BLaER1 (cell line): ENCODE measurements around the gene ITGA2B.
"Not testable (repeated sequence)": the region's sequence is repeated elsewhere in the genome, so short reads cannot be mapped to it uniquely, and the experiment has no call there.

Experiments used
- H3K27ac ChIP-seq: shearing (Covaris generic); formaldehyde crosslinking; 2 replicates; pipeline ENCODE4 v1.8.1; 2022
- H3K27me3 ChIP-seq: shearing (Covaris generic); formaldehyde crosslinking; 2 replicates; pipeline ENCODE4 v1.8.1; 2022
- H3K36me3 ChIP-seq: shearing (Covaris generic); formaldehyde crosslinking; 2 replicates; pipeline ENCODE4 v1.8.1; 2022
- H3K4me1 ChIP-seq: shearing (Covaris generic); formaldehyde crosslinking; 2 replicates; pipeline ENCODE4 v1.8.1; 2022
- H3K4me2 ChIP-seq: shearing (Covaris generic); formaldehyde crosslinking; 2 replicates; pipeline ENCODE4 v1.8.1; 2022
- H3K4me3 ChIP-seq: shearing (Covaris generic); formaldehyde crosslinking; 2 replicates; pipeline ENCODE4 v1.8.1; 2022
- H3K9ac ChIP-seq: shearing (Covaris generic); formaldehyde crosslinking; 2 replicates; pipeline ENCODE4 v1.8.1; 2022
- H3K9me3 ChIP-seq: shearing (Covaris generic); formaldehyde crosslinking; 2 replicates; pipeline ENCODE4 v1.8.1; 2022
- H4K20me1 ChIP-seq: shearing (Covaris generic); formaldehyde crosslinking; 2 replicates; pipeline ENCODE4 v1.8.1; 2022
- Cebpa-rat ChIP-seq: shearing (Covaris generic); IDR thresholded peaks from 2 replicates; pipeline ENCODE4 v1.8.1; 2022

The ITGA2B gene

GRCh38 chr17:44381810-44382305, 7.6 kb downstream of the ITGA2B start:
- TF ChIP-seq Cebpa-rat, result no peak
- H3K9ac ChIP-seq, result no peak overlapping the region
- no peaks in the 10 kb centered on the region for H4K20me1 ChIP-seq
- H3K27me3 ChIP-seq, result no peaks in the 10 kb centered on the region
- H3K4me2 ChIP-seq, result no peak overlapping the region
- H3K36me3 ChIP-seq, result no peaks in the 10 kb centered on the region
- no peaks in the 10 kb centered on the region for H3K9me3 ChIP-seq
- peaks cover 17% of the 10 kb centered on the region for H3K4me1 ChIP-seq
- no peak overlapping the region for H3K27ac ChIP-seq
- H3K4me3 ChIP-seq, result no peak overlapping the region

DNA sequence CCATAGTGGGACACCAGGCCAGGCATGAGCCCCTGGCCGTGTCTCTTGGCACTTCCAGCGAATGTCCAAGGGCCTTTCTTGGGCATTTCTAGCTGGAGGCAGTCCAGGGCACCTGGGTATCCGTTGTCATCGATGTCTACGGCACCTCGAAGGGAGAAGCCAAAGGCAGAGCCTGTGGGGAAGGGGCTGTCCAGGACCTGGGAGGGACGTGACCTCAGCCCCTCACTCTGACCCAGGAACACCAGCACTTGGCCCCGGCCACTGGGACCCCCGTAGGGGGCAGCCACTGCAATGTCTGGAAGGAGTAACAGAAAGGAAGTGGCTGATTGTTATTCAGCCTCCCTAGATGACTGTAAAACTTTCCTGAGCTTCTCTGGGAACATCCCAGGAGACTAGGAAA, 8.7 kb downstream of the ITGA2B start:
- no peaks in the 10 kb centered on the region for H3K36me3 ChIP-seq
- H3K4me1 ChIP-seq, result peaks cover 13% of the 10 kb centered on the region
- H3K9ac ChIP-seq, result no peak overlapping the region
- no peak for TF ChIP-seq Cebpa-rat
- H4K20me1 ChIP-seq, result no peaks in the 10 kb centered on the region
- no peak overlapping the region for H3K4me2 ChIP-seq
- H3K27ac ChIP-seq, result no peak overlapping the region
- no peak overlapping the region for H3K4me3 ChIP-seq
- H3K9me3 ChIP-seq, result no peaks in the 10 kb centered on the region
- H3K27me3 ChIP-seq, result no peaks in the 10 kb centered on the region

GRCh38 chr17:44379887-44380286, 9.6 kb downstream of the ITGA2B start:
- H3K36me3 ChIP-seq, result no peaks in the 10 kb centered on the region
- H3K4me2 ChIP-seq, result no peak overlapping the region
- H3K9ac ChIP-seq, result no peak overlapping the region
- TF ChIP-seq Cebpa-rat, result no peak
- no peaks in the 10 kb centered on the region for H3K27me3 ChIP-seq
- H3K27ac ChIP-seq, result no peak overlapping the region
- peaks cover 16% of the 10 kb centered on the region for H3K4me1 ChIP-seq
- H3K4me3 ChIP-seq, result no peak overlapping the region
- H3K9me3 ChIP-seq, result no peaks in the 10 kb centered on the region
- H4K20me1 ChIP-seq, result no peaks in the 10 kb centered on the region

- Histone ChIP-seq H3K4me3 (no peak overlapping the region), H3K36me3 (no peaks in the 10 kb centered on the region), H3K9ac (no peak overlapping the region), H3K9me3 (no peaks in the 10 kb centered on the region), H3K27ac (no peak overlapping the region), H4K20me1 (no peaks in the 10 kb centered on the region), H3K4me1 (peaks cover 20% of the 10 kb centered on the region), H3K27me3 (no peaks in the 10 kb centered on the region), H3K4me2 (no peak overlapping the region)
- TF ChIP-seq Cebpa-rat, result no peak
Observed at GRCh38 chr17:44378171-44378705, 11.2 kb downstream of the ITGA2B start.

DNA sequence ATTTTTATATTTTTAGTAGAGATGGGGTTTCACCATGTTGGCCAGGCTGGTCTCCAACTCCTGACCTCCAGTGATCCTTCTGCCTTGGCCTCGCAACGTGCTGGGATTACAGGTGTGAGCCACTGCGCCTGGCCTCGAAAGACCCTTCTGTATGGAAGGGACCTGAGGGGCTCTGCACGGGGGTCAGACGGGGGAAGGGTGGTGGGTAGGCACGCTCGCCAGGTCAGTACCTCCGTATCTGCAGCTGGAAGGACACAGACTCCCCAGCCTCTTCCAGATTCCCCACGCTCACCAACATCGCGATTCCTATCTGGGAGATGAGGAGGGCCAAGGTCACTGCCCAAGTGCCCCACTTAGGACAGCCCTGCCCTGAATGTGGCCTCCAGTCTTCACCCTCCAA, 12.7 kb downstream of the ITGA2B start:
- Histone ChIP-seq H3K36me3 (no peaks in the 10 kb centered on the region), H3K4me1 (peaks cover 20% of the 10 kb centered on the region), H3K9ac (no peak overlapping the region), H3K27ac (no peak overlapping the region), H4K20me1 (no peaks in the 10 kb centered on the region), H3K4me2 (no peak overlapping the region), H3K9me3 (no peaks in the 10 kb centered on the region), H3K27me3 (no peaks in the 10 kb centered on the region), H3K4me3 (no peak overlapping the region)
- TF ChIP-seq Cebpa-rat, result no peak

DNA sequence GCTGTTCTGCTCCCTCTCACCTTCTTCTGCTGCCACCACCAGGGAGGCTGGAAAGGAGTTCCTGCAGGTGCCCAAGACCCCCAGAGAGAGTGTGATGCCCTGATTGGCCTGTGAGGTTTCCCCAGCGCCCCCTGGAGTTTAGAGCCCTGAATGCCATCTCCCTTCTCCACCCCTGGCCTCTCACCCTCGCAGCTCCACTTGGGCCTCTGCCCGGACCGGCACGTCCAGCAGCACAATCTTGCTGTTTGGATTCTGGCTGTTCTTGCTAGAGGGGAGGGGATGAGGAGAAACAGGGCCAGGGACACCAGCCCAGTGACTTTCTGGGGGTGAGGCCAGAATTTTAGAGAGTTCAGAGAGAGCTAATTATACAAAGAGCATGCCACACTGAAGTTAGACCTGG, 13.3 kb downstream of the ITGA2B start:
- H3K9me3 ChIP-seq, result no peaks in the 10 kb centered on the region
- no peak overlapping the region for H3K4me2 ChIP-seq
- H3K9ac ChIP-seq, result no peak overlapping the region
- H3K27ac ChIP-seq, result no peak overlapping the region
- no peaks in the 10 kb centered on the region for H4K20me1 ChIP-seq
- no peak for TF ChIP-seq Cebpa-rat
- no peaks in the 10 kb centered on the region for H3K27me3 ChIP-seq
- H3K4me1 ChIP-seq, result peaks cover 20% of the 10 kb centered on the region
- H3K36me3 ChIP-seq, result no peaks in the 10 kb centered on the region
- H3K4me3 ChIP-seq, result no peak overlapping the region

DNA sequence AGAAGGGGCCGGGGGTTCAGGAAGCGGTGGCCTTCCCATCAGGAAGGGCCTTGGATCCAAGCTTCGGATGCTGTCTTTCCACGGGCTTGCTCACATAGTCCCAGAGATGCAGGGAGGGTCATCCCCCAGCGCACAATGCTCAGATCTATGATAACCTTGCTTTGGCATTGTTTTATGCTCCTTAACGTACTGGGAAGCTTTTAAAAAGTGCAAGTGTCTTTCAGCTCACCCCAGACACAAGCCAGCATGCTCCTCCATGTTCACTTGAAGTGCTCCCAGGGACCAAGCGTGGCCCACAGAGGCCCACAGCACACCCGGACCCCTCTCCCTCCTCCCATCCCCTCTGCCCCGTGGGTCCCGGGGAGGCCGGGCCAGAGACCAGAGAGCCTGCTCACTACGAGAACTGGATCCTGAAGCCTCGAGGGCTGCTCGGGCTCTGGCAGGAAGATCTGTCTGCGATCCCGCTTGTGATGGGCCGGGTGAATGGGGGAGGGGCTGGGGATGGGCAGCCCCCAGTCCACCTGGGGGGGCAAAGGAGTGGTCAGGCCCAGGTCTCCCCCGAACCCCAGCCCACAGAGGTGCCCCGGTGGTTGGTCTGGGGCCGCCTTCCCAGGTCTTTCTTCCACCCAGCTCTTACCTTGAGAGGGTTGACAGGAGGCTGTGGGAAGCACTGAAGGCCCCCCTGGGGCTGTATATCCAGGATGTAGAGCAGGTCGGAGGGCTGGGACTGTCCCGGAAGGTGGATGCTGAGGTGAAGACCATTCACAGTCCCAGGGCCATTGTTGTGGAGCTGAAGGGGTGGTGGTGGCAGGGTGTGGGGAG, 14.0 kb downstream of the ITGA2B start:
- Histone ChIP-seq H3K27ac (no peak overlapping the region), H4K20me1 (no peaks in the 10 kb centered on the region), H3K9me3 (no peaks in the 10 kb centered on the region), H3K27me3 (no peaks in the 10 kb centered on the region), H3K9ac (no peak overlapping the region), H3K4me1 (peaks cover 20% of the 10 kb centered on the region), H3K4me2 (no peak overlapping the region), H3K36me3 (no peaks in the 10 kb centered on the region), H3K4me3 (no peak overlapping the region)
- TF ChIP-seq Cebpa-rat, result no peak

DNA sequence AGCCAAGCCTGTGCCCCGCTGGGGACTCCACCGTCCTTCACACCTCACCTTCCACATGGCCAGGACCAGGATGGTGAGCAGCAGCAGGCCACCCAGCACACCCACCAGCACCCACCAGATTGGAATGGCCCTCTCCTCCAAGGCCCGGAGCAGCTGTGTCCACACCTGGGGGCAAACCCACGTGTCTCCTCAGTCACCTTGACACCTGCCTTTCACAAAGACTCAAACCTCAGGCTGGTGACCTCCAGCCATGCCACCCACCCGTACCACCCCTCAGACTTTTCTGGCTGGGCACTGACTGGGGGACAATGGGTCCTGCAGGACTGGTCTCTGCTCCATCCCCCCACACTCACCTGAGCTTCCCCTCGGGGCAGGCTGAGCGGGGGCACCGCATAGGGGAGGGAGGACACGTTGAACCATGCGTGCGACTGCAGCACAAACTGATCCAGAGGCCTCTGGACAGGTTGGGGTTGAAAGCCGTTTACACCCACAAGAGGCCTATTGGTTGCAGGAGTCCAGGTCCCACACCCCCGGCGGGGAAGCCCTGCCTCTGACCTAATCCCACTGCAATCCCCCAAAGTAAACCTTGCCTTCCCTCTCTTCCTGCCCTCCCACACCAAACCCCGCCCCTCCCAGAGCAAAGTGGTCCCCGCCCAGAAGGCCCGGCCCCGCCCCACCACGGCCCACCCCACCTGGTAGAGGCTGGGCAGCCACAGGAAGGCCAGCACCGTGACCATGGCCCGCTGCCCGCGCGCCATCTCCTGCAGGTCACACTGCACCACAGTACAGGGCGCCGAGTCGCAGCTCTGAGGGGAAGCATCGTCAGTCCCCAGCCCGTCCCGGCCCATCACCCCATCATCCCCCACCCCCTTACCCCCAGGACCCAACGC, 14.9 kb downstream of the ITGA2B start:
- no peak for TF ChIP-seq Cebpa-rat
- H3K9ac ChIP-seq, result no peak overlapping the region
- H3K4me1 ChIP-seq, result peaks cover 20% of the 10 kb centered on the region
- no peaks in the 10 kb centered on the region for H3K27me3 ChIP-seq
- no peak overlapping the region for H3K4me3 ChIP-seq
- H3K9me3 ChIP-seq, result no peaks in the 10 kb centered on the region
- no peaks in the 10 kb centered on the region for H3K36me3 ChIP-seq
- peak overlapping the region; percentile 58 for H3K4me2 ChIP-seq
- H3K27ac ChIP-seq, result no peak overlapping the region
- no peaks in the 10 kb centered on the region for H4K20me1 ChIP-seq

DNA sequence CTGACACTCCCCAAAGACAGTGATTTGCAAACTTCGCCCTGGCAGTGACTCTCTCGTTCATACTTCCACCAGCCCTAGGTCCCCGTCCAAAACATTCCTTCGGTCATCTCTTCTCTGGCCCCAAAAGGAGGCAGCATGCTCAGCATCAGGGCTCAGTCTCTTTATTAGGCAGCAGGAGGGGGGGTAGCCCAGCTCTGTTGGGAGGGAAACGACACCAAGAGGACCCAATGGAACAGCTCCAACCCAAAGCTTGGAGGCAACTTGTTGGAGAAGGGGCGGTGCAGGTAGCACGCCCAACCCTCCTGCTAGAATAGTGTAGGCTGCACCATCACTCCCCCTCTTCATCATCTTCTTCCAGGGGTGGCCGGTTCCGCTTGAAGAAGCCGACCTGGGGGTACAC, 17.4 kb downstream of the ITGA2B start:
- TF ChIP-seq Cebpa-rat, result no peak
- Histone ChIP-seq H3K4me2 (no peak overlapping the region), H3K36me3 (no peaks in the 10 kb centered on the region), H3K4me3 (no peak overlapping the region), H3K9ac (no peak overlapping the region), H3K9me3 (no peaks in the 10 kb centered on the region), H4K20me1 (no peaks in the 10 kb centered on the region), H3K27ac (no peak overlapping the region), H3K4me1 (peaks cover 20% of the 10 kb centered on the region), H3K27me3 (no peaks in the 10 kb centered on the region)

- not testable (repeated sequence) for H3K36me3 ChIP-seq, H3K4me1 ChIP-seq, H4K20me1 ChIP-seq, H3K9me3 ChIP-seq, H3K27me3 ChIP-seq, H3K9ac ChIP-seq, H3K4me3 ChIP-seq, H3K27ac ChIP-seq, H3K4me2 ChIP-seq
Observed at GRCh38 chr17:44369414-44370023, 19.9 kb downstream of the ITGA2B start.

GRCh38 chr17:44368391-44369243, 20.8 kb downstream of the ITGA2B start:
- not testable (repeated sequence) for H3K36me3 ChIP-seq, H3K4me3 ChIP-seq, H4K20me1 ChIP-seq, H3K4me2 ChIP-seq, H3K9ac ChIP-seq, H3K4me1 ChIP-seq, H3K27me3 ChIP-seq, H3K27ac ChIP-seq, H3K9me3 ChIP-seq
